GM19395 (cell line): Measurements from ENCODE around the gene IFI44L.

Source experiments
- ATAC-seq: cut with Tn5 transposase; IDR thresholded peaks from one replicate; pipeline ENCODE4 v1.9.1; 2021; ENCODE audit warnings: mild to moderate bottlenecking, moderate library complexity; ENCODE audit not compliant: unreplicated experiment

IFI44L gene

DNA sequence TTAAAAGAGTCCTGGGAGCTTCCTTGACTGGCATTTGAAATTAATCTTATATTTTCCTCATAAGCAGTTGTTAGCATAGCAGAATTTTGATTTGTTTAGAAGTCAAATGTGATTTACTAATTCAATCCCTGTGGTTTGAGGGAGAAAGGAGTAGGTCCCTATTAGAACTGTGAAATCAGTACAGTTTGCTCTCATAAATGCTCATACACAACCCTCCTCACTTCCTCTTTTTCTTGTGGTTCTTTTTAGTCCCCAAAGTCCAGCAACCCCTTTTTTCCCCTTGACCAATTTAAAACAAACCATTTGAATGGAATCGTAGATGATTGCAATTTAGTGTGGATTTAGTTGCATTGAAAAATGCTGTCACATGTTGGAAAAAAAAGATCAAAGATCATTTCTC is 20.2 kb downstream of the IFI44L start:
- peak; percentile 75 for ATAC-seq

DNA sequence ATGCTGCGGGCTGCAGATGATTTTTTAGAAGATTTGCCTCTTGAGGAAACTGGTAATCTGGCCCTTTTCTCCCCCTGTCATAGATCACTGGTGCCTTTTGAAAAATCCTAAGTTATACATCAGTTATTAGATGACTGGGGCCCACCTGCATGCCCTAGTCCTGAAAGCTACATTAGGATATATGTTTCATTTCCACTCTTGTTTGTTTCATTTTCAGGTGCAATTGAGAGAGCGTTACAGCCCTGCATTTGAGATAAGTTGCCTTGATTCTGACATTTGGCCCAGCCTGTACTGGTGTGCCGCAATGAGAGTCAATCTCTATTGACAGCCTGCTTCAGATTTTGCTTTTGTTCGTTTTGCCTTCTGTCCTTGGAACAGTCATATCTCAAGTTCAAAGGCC is 21.3 kb downstream of the IFI44L start:
- peak; percentile 63 for ATAC-seq

DNA sequence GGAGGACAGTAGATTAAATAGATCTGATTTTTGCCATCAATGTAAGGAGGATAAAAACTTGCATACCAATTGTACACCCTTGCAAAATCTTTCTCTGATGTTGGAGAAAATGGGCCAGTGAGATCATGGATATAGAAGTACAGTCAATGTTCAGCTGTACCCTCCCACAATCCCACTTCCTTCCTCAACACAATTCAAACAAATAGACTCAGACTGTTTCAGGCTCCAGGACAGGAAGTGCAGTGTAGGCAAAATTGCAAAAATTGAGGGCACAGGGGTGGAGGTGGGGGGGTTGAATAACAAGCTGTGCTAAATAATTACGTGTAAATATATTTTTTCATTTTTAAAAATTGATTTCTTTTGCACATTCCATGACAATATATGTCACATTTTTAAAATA is 25.5 kb downstream of the IFI44L start:
- no peak for ATAC-seq

DNA sequence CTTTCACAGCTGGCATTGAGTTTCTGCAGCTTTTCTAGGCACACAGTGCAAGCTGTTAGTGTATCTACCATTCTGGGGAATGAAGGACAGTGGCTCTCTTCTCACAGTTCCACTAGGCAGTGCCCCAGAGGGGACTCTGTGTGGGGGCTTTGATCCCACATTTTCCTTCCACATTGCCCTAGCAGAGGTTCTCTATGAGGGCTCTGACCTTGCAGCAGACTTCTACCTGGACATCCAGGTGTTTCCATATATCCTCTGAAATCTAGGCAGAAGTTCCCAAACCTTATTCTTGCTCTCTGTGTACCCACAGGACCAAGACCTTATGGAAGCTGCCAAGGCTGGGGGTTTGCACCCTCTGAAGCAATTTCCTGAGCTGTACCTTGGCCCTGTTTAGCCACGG is 27.0 kb downstream of the IFI44L start:
- no peak for ATAC-seq

DNA sequence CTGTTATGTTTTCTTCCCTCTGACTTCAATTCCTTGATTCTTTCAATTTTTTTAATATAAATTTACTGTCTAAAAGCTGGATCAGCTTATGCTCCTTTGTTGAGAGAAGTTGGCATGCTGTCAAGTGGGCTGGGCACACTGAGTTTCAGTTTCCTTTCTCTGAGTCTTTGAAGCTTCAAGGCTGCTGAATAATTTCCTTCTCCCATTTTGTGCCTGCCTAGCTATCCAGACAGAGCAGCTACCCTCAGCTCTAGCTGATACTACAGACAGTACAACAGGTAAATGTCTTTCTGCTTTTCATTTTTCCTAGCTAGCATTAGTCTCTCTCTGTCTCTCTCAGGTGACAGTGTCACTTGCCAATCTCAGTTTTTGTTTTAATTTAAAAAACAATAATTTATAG is 29.4 kb downstream of the IFI44L start, which contains the start of gene IFI44:
TSS of gene IFI44 (plus strand) at position 204 of the 400 bp plus-strand sequence. CDS start 365 bp downstream, outside the sequence.
- ATAC-seq, result peak; percentile 88

DNA sequence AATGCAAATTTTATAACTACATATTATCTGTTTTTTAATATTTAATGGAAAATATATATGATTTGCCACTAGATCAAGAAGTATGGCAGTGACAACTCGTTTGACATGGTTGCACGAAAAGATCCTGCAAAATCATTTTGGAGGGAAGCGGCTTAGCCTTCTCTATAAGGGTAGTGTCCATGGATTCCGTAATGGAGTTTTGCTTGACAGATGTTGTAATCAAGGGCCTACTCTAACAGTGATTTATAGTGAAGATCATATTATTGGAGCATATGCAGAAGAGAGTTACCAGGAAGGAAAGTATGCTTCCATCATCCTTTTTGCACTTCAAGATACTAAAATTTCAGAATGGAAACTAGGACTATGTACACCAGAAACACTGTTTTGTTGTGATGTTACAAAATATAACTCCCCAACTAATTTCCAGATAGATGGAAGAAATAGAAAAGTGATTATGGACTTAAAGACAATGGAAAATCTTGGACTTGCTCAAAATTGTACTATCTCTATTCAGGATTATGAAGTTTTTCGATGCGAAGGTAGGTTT is 29.9 kb downstream of the IFI44L start:
- peak; percentile 33 for ATAC-seq

DNA sequence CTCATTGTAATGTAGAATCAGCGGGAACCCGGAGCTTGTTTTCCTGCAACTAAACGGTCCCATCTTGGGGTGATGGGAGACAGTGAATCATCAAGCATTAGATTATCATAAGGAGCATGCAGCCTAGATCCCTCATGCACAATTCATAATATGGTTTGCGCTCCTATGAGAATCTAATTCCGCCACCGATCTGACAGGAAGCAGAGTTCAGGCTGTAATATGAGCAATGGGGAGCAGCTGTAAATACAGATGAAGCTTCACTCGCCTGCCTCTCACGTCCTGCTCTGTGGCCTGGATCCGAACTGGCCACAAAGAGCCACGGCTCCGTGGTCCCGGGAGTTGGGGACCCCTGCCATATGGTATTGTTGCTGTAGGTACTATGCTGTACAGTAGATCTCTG is 31.0 kb downstream of the IFI44L start:
- ATAC-seq, result peak; percentile 38

DNA sequence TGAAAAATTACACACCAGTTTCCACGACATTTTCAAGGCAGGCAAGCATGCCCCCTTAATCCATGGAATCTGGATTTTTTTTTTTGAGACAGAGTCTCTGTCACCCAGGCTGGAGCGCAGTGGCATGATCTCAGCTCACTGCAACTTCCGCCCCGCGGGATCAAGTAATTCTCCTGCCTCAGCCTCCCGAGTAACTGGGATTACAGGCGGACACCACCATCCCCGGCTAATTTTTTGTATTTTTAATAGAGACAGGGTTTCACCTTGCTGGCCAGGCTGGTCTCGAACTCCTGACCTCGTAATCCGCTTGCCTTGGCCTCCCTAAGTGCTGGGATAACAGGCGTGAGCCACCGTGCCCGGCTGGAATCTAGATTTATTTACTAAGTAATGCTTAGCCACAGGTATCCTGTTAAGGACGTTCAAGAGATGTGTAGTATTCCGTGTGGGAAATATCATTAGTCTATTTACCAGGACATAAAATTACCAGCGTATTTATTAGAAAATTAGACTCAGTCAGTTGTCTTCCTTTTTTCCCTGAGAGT is 31.8 kb downstream of the IFI44L start:
- no peak for ATAC-seq

DNA sequence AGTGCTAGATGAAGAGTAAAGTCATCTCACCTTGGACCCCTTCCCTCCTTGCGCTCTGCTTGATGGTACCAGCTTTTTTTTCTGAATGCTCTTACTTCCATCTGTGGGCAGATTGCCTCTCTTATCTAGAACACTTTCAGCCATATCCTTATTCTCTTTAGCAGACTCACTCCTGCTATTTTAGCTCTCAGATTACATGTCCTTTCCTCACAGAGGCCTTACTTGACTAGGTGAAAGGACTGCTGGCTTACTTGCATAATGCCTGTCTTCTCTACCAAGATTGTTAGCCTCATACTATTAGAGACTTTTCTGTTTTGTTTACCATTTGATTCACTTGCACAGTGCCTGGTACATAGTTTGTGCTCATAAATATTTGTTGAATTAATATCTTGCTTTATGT is 38.7 kb downstream of the IFI44L start:
- ATAC-seq, result no peak

DNA sequence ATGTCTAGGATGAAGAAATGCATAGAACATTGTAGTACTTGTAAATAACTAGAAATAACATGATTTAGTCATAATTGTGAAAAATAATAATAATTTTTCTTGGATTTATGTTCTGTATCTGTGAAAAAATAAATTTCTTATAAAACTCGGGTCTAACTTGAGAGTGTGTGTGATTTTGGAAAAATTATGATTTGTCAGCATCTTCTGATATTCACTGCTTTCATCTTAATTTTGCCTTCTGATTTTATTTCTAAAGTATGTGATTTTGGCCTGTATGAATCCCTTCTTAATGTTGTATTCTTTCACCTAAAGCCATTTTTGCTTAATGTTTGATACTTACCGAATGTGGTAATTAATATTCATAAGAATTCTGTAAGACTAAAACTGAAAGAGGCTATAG is 43.7 kb downstream of the IFI44L start:
- ATAC-seq, result no peak

DNA sequence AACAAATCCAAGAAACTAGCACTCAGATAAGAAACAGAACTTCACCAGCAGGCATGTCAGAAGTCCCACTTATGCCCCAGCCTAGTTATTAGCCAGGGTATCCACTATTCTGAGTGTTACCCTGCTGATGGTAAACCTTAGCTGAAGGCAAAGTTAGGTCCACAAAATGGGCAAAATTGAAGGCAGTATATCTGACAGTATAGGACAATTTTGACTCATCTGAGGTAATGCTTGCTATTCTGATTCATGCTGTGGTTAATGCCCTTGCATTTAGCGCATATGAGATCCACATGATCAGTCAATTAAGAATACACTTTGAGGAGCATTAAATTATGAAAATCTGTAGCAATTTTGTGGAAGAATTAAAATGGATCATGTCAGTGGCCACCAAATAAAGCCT is 44.5 kb downstream of the IFI44L start:
- no peak for ATAC-seq

DNA sequence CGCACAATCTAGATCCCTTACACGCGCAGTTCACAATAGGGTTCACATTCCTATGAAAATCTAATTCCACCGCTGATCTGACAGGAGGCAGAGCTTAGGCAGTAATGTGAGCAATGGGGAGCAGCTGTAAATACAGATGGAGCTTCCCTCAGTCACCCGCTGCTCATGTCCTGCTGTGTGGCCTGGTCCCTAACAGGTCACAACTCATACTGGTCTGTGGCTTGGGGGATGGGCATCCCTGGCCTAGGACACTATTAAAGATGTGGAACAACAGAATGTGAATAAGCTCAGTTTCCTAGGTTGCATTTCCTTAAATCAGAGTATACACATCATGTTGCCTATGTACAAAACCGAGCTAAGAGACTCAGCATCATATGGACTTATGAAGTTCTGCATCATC is 45.6 kb downstream of the IFI44L start:
- ATAC-seq, result no peak

DNA sequence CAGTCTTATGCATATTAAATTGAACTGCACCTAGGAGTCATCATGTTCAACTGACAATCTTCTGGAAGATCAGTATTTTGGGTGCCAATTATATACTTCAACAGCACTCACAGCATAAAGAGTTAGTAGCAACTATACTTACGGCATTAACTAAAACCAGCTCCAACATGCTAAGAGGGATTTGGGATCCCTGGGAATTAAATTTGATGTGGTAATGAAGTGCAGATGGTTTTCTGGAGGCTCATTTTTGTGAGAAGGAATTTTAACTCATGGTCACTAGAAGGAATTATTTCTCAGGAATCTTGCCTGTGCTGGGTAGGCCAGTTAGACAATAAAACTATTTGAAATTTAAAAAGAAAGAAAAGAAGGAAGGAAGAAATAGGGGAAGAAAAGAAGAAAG is 47.7 kb downstream of the IFI44L start:
- ATAC-seq, result no peak

DNA sequence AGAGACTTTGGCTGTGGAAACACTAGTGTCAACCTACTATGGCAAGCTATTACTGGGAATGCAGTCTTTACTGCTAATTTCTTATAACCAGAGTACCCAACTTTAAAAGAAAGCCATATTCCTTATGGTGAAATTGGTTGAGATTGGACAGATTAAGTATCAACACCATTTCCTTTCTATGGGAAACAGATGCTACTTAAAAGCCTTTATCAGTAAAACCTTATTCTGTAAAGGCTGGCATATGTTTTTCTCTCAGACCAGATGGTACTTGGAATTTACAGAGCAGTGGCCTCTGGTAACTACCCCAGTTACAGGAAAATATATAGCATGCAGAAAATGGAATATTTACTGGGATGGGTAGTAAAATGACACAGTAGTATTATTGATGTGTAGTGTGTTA is 48.2 kb downstream of the IFI44L start:
- no peak for ATAC-seq

DNA sequence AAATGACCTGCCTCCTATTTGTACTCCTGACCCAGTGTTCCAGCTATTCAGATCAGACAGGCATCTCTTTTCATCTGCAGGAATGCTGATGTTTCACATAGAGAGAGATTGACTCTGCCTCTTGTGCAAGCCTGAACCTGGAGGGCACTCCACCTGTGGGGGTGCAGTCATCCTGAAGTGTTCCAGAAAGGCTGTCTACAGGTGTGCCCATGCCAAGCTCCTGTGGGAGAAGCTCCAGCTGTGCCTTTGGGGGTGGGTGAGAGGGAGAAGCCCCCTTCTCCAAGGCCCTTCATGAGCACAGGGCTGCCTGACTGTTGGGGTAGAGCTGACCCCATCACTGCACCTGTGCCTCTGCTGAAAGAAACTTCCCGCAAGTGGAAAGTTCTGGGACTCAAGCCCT is 52.2 kb downstream of the IFI44L start:
- ATAC-seq, result no peak

DNA sequence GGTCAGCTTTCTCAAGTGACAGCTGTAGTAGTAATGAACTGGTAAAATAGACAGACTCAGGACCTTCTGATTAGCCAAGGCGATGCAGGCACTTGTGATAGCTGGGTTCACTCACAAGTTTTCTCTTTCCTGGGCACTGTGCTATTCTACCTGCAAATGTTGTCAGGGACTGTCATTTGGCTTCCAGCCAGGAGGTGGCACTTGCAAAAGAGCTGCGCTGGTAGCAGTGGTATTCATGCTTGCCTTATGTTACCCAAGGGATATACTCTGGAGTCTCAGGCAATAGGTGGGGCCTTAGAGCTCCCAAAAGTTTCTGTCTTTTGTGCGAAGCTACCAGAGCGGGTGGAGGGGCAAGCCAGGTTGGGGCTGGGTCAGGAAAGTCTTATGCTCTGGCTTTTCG is 52.9 kb downstream of the IFI44L start:
- no peak for ATAC-seq

DNA sequence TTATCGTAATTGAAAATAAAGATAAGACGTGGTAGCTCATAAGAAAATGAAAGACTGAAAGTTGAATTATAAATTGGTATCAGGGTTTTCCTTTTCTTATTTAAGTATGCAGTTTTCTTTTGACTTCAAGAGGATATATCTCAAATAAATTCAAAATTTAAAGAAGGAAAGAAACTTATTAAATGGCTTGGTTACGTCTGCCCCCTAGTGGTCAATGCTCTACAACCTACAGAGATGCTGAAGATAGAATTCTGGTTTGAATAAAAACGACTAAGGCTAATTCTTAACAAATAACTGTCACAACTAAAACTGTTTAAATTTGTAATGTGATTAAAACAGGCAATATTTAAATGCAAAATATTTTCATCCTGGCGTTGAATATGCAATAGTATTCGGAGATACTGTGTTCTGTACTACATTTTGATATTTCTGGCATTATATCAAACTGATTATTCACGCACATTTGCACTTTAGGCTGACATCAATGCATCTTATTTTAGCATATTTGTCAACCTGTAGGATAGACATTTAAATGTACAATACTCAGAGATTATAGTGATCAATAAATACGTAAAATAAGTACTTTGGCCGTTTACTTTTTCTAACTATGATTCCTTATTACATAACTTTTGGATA is 56.2 kb downstream of the IFI44L start:
- ATAC-seq, result no peak

DNA sequence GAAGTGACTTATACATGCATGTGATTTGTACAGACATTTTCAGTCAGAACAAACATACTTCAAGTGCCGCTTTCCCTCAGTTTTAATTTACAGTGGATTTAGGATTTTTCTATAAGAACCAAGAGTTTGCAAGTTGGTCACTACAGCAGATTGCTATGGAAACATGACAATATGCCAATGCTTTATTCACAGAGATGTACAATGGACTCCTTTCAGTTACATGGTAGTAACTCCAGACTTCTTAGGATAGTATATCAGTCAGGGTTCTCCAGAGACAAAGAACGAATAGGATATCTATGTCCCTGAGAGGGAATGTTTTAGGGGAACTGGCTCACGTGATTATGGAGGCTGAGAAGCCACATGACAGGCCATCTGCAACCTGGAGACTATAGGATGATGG is 56.7 kb downstream of the IFI44L start:
- no peak for ATAC-seq

DNA sequence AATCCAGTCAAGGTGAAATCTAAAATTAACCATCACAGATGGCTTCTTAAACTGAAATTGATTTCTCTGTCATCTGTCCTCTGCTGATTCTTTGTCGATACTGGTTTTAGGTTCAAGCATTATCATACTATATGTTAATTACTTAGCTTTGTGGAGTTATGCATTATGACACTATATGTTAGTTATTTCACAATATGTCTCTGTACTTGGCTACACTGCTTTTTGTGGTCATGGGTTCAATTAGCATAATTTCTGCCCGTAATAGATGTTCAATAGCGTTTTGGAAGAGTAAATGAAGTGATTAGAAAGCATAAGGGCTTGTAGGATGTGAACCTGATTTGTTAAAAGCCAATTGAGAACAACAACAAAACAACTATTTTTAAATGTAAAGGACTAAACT is 57.5 kb downstream of the IFI44L start:
- ATAC-seq, result no peak

DNA sequence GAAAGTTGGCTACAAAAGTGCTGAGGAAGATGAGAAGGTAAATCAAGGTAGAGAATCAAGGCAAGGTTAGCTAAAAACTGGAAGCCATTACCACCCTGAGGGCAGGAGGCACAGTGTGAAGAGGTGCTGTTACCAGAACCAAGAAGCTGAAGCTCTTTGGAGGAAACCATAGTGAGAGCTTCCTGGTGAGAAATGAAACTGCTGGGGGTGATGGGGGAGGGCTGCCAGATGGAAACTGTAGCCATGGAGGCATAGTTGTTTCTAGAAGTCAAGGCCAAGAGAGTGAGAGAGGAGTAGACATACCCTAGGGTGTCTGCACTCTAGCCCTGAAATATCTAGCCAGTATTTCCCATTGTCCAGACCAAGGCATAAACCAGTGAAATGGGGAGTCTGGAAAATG is 58.1 kb downstream of the IFI44L start:
- peak; percentile 89 for ATAC-seq

DNA sequence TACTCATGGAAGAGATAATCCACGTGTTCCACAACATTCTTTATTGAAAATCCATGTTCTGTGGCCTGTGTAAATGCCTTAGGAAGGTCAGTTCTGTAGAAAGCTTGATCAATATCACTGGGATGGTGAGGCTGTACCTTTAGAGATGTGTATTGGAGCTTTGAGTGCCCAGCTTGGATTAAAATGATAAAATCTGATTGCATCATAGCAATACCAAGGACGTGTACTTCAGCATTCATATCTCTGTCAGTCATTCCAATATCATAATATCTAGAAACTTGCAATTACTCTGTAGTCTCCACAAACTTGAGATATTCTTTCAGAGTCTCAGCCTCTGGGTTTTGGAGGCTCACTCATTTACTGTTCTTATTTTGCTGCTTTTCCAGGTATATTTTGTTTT is 61.0 kb downstream of the IFI44L start:
- ATAC-seq, result no peak

DNA sequence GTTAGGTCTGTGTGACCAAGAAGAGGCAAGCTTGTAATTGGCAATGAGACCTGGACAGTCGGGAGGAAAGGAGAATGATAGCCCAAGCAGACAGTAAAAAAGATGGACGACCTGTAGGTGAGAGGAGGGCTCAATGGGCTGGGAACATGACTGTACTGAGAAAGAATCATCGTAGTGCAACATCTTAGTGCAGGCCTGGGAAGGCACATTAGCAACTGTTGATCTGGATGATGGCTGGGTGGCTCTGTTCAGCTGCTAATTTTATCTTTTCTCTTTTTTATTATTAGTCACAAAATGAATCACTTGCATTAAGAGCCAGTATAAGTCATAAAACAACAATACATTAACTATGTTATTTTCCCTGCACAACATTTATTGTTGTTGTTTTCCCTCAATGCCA is 62.2 kb downstream of the IFI44L start:
- no peak for ATAC-seq

DNA sequence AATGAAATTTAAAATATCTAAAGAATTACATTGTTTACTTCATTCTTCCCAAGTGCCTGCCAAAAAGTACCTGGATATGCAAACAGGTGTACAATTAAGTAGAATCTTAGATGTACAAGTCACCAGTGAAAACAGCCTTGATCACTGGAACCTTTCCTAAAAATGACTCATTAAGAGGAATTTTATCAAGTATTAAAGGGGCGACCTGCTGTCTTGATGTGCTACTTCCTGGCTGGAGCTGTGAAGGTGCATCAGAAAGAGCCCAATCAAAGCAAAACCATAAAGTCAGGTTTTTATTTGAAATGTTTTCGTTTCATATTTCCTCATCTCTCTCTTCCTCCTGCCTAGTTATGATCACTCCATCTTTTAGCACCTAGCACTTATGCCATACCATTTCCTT is 62.8 kb downstream of the IFI44L start:
- no peak for ATAC-seq
